22Rv1 (cell line): ENCODE results near the gene MIS12.

ENCODE experiments used
- CTCF ChIP-seq: fragments of 450-650 bp; IDR thresholded peaks from 2 replicates; pipeline ENCODE4 v1.5.1; 2017; ENCODE audit warnings: mild to moderate bottlenecking
- ZFX ChIP-seq: fragments of 450-650 bp; IDR thresholded peaks from 2 replicates; pipeline ENCODE4 v1.6.1; 2017; ENCODE audit warnings: antibody characterized with exemption, borderline replicate concordance

GRCh38 chr17:5533486-5534315 lies 47.3 kb downstream of the MIS12 start:
- TF ChIP-seq CTCF, result no peak
- TF ChIP-seq ZFX, result no peak
